ENCODE results near the gene GPR153.

DNA sequence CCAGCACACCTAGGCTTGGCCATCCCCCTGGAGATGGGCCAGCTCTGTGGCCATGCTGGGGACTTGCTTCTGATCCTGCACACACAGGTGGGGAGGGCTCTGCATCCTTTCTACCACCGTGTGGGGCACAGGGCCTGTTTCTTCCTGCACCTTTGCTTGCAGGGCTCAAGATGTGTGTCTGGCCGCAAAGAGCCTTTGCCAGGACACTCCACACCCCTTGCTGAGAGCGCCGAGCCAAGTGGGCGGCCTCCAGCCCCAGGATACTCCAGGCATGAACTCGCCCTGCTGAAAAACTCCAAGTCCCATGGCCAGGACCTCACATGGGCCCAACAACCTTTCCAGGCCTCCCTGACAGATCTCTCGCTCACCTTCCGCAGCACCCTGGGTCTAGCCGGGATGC, 11.6 kb upstream of the GPR153 start:
- TF ChIP-seq MXI1 (IDR thresholded peaks at IDR 0.05; ENCODE audit: low read depth, low read length), result no peak
- TF ChIP-seq, protein P1, sequence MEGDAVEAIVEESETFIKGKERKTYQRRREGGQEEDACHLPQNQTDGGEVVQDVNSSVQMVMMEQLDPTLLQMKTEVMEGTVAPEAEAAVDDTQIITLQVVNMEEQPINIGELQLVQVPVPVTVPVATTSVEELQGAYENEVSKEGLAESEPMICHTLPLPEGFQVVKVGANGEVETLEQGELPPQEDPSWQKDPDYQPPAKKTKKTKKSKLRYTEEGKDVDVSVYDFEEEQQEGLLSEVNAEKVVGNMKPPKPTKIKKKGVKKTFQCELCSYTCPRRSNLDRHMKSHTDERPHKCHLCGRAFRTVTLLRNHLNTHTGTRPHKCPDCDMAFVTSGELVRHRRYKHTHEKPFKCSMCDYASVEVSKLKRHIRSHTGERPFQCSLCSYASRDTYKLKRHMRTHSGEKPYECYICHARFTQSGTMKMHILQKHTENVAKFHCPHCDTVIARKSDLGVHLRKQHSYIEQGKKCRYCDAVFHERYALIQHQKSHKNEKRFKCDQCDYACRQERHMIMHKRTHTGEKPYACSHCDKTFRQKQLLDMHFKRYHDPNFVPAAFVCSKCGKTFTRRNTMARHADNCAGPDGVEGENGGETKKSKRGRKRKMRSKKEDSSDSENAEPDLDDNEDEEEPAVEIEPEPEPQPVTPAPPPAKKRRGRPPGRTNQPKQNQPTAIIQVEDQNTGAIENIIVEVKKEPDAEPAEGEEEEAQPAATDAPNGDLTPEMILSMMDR (IDR thresholded peaks at IDR 0.05), result no peak
- no peak for TF ChIP-seq RXRA (IDR thresholded peaks at IDR 0.05; ENCODE audit: borderline replicate concordance, low read depth)
- TF ChIP-seq, protein P2, sequence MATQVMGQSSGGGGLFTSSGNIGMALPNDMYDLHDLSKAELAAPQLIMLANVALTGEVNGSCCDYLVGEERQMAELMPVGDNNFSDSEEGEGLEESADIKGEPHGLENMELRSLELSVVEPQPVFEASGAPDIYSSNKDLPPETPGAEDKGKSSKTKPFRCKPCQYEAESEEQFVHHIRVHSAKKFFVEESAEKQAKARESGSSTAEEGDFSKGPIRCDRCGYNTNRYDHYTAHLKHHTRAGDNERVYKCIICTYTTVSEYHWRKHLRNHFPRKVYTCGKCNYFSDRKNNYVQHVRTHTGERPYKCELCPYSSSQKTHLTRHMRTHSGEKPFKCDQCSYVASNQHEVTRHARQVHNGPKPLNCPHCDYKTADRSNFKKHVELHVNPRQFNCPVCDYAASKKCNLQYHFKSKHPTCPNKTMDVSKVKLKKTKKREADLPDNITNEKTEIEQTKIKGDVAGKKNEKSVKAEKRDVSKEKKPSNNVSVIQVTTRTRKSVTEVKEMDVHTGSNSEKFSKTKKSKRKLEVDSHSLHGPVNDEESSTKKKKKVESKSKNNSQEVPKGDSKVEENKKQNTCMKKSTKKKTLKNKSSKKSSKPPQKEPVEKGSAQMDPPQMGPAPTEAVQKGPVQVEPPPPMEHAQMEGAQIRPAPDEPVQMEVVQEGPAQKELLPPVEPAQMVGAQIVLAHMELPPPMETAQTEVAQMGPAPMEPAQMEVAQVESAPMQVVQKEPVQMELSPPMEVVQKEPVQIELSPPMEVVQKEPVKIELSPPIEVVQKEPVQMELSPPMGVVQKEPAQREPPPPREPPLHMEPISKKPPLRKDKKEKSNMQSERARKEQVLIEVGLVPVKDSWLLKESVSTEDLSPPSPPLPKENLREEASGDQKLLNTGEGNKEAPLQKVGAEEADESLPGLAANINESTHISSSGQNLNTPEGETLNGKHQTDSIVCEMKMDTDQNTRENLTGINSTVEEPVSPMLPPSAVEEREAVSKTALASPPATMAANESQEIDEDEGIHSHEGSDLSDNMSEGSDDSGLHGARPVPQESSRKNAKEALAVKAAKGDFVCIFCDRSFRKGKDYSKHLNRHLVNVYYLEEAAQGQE (IDR thresholded peaks at IDR 0.05; ENCODE audit: low read depth, low read length), result no peak
- no peak for TF ChIP-seq GABPA (IDR thresholded peaks at IDR 0.05; ENCODE audit: low read depth)
- no peak for TF ChIP-seq EP300 (IDR thresholded peaks at IDR 0.05; ENCODE audit: borderline replicate concordance in 1 of 2, low read depth in 1 of 2, low read length in 1 of 2)
- TF ChIP-seq TCF12 (IDR thresholded peaks at IDR 0.05), result no peak
- TF ChIP-seq, protein P3, sequence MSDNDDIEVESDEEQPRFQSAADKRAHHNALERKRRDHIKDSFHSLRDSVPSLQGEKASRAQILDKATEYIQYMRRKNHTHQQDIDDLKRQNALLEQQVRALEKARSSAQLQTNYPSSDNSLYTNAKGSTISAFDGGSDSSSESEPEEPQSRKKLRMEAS (IDR thresholded peaks at IDR 0.05; ENCODE audit: low read depth), result no peak
- TF ChIP-seq, protein P4, sequence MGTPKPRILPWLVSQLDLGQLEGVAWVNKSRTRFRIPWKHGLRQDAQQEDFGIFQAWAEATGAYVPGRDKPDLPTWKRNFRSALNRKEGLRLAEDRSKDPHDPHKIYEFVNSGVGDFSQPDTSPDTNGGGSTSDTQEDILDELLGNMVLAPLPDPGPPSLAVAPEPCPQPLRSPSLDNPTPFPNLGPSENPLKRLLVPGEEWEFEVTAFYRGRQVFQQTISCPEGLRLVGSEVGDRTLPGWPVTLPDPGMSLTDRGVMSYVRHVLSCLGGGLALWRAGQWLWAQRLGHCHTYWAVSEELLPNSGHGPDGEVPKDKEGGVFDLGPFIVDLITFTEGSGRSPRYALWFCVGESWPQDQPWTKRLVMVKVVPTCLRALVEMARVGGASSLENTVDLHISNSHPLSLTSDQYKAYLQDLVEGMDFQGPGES (IDR thresholded peaks at IDR 0.05; ENCODE audit: low read depth, low read length), result no peak
- TF ChIP-seq RCOR1 (IDR thresholded peaks at IDR 0.05; ENCODE audit: low read length), result no peak
- TF ChIP-seq TAF1 (IDR thresholded peaks at IDR 0.05; ENCODE audit: borderline replicate concordance, low read depth, low read length), result no peak
- TF ChIP-seq JUND (IDR thresholded peaks at IDR 0.05), result no peak
- TF ChIP-seq POLR2AphosphoS5 (IDR thresholded peaks at IDR 0.05; ENCODE audit: low read depth, low read length), result no peak
- TF ChIP-seq, protein P5, sequence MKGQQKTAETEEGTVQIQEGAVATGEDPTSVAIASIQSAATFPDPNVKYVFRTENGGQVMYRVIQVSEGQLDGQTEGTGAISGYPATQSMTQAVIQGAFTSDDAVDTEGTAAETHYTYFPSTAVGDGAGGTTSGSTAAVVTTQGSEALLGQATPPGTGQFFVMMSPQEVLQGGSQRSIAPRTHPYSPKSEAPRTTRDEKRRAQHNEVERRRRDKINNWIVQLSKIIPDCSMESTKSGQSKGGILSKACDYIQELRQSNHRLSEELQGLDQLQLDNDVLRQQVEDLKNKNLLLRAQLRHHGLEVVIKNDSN (IDR thresholded peaks at IDR 0.05; ENCODE audit: borderline replicate concordance, low read depth), result no peak

Measured in SK-N-SH (cell line).